ENCODE data around the gene NCBP2L.

The NCBP2L gene

GRCh38 chrX:107818900-107819521 lies 41.5 kb downstream of the NCBP2L start:
- no peak for DNase-seq

GRCh38 chrX:107823042-107823441 lies 45.5 kb downstream of the NCBP2L start:
- DNase-seq, result no peak

GRCh38 chrX:107823456-107823855 lies 45.9 kb downstream of the NCBP2L start:
- DNase-seq, result peak; percentile 65 to 80 (median 74)

GRCh38 chrX:107825698-107826237 lies 48.2 kb downstream of the NCBP2L start, which contains the start of gene MID2:
Gene MID2 (plus strand): TSS chrX:107825866. CDS start chrX:107826427, 561 bp downstream.
- no peak for DNase-seq

- peak in 2 of 3 donors; percentile 73 to 74 for DNase-seq
Measured at GRCh38 chrX:107826238-107827029, 48.9 kb downstream of the NCBP2L start.

GRCh38 chrX:107827030-107827831 lies 49.7 kb downstream of the NCBP2L start:
- peak in 1 of 3 donors; percentile 75 for DNase-seq

- DNase-seq, result no peak
Measured at GRCh38 chrX:107827852-107828251, 50.3 kb downstream of the NCBP2L start.

GRCh38 chrX:107829878-107830277 lies 52.3 kb downstream of the NCBP2L start:
- no peak for DNase-seq

- DNase-seq, result no peak
Measured at GRCh38 chrX:107831071-107831730, 53.7 kb downstream of the NCBP2L start.

GRCh38 chrX:107834275-107835201 lies 57.0 kb downstream of the NCBP2L start:
- DNase-seq, result peak in 2 of 3 donors; percentile 17 to 45

GRCh38 chrX:107836958-107837357 lies 59.4 kb downstream of the NCBP2L start:
- DNase-seq, result no peak

GRCh38 chrX:107840971-107841370 lies 63.4 kb downstream of the NCBP2L start:
- no peak for DNase-seq

- no peak for DNase-seq
Measured at GRCh38 chrX:107842715-107843400, 65.3 kb downstream of the NCBP2L start.
